Loucy (cell line): ENCODE data around the gene FEM1B.

ENCODE experiments used
- H2AFZ ChIP-seq: fragments of 200-600 bp; sonication (generic); 2 replicates; pipeline ENCODE4 v1.6.0; 2016; ENCODE audit warnings: antibody characterized with exemption, mild to moderate bottlenecking, low read length, moderate library complexity
- H3F3A ChIP-seq: fragments of 200-600 bp; 2 replicates; pipeline ENCODE4 v1.6.0; 2016; ENCODE audit warnings: antibody characterized with exemption, low read depth, mild to moderate bottlenecking
- H3K27me3 ChIP-seq: fragments of 200-600 bp; sonication (generic); 2 replicates; pipeline ENCODE4 v1.6.1; 2014; ENCODE audit warnings: low read length, mild to moderate bottlenecking; ENCODE audit not compliant: insufficient read depth, poor library complexity, severe bottlenecking
- H3K36me3 ChIP-seq: fragments of 200-600 bp; sonication (generic); 2 replicates; pipeline ENCODE4 v1.6.1; 2016; ENCODE audit warnings: low read length; ENCODE audit not compliant: insufficient read depth
- H3K4me1 ChIP-seq: fragments of 200-600 bp; sonication (generic); 2 replicates; pipeline ENCODE4 v1.5.1; 2014; ENCODE audit warnings: low read length, mild to moderate bottlenecking; ENCODE audit not compliant: insufficient read depth, poor library complexity, severe bottlenecking
- H3K4me2 ChIP-seq: fragments of 200-600 bp; sonication (generic); 2 replicates; pipeline ENCODE4 v1.6.0; 2014; ENCODE audit warnings: antibody characterized with exemption, low read length, low read depth, mild to moderate bottlenecking; ENCODE audit not compliant: poor library complexity, severe bottlenecking
- H3K4me3 ChIP-seq: fragments of 200-600 bp; sonication (generic); 2 replicates; pipeline ENCODE4 v1.5.1; 2014; ENCODE audit warnings: low read length, mild to moderate bottlenecking, mixed read lengths; ENCODE audit not compliant: poor library complexity, severe bottlenecking
- H3K79me2 ChIP-seq: fragments of 200-600 bp; sonication (generic); 2 replicates; pipeline ENCODE4 v1.6.1; 2014; ENCODE audit warnings: low read length; ENCODE audit not compliant: insufficient read depth
- H3K9ac ChIP-seq: fragments of 200-600 bp; sonication (generic); 2 replicates; pipeline ENCODE4 v1.6.0; 2014; ENCODE audit warnings: mild to moderate bottlenecking, low read depth, low read length, moderate library complexity; ENCODE audit not compliant: poor library complexity, severe bottlenecking
- H3K9me2 ChIP-seq: fragments of 200-600 bp; sonication (generic); replicated peaks from 2 replicates; pipeline ENCODE4 v1.6.1; 2016; ENCODE audit warnings: low read depth, low read length, mixed read lengths
- H3K9me3 ChIP-seq: fragments of 200-600 bp; sonication (generic); 2 replicates; pipeline ENCODE4 v1.6.1; 2014; ENCODE audit warnings: mild to moderate bottlenecking, antibody characterized with exemption, low read length, low read depth; ENCODE audit not compliant: insufficient read depth
- H4K20me1 ChIP-seq: fragments of 200-600 bp; sonication (generic); 2 replicates; pipeline ENCODE4 v1.6.0; 2014; ENCODE audit warnings: antibody characterized with exemption, low read length, mild to moderate bottlenecking; ENCODE audit not compliant: insufficient read depth, poor library complexity, severe bottlenecking
- CTCF ChIP-seq: fragments of 200-600 bp; sonication (generic); conservative IDR thresholded peaks from 2 replicates; pipeline ENCODE4 v1.5.1; 2014; ENCODE audit warnings: mild to moderate bottlenecking, antibody characterized with exemption, low read length
- EZH2phosphoT487 ChIP-seq: fragments of 200-600 bp; IDR thresholded peaks from 2 replicates; pipeline ENCODE4 v1.6.1; 2018; ENCODE audit warnings: antibody characterized with exemption, mild to moderate bottlenecking, moderate library complexity, borderline replicate concordance

The FEM1B gene

GRCh38 chr15:68326711-68327354 is 49.3 kb downstream of the FEM1B start:
- no peaks in the 10 kb centered on the region for H4K20me1 ChIP-seq
- H2AFZ ChIP-seq = 0 out of 2 replicates have a peak overlapping the region, but pooled peaks have one; percentile 10
- H3F3A ChIP-seq = no peaks in the 10 kb centered on the region
- no peaks in the 10 kb centered on the region for H3K9me3 ChIP-seq
- H3K9ac ChIP-seq = peak overlapping the region; percentile 7
- no peak overlapping the region for H3K4me2 ChIP-seq
- no peak for TF ChIP-seq CTCF
- no peak for TF ChIP-seq EZH2phosphoT487
- H3K79me2 ChIP-seq = no peaks in the 10 kb centered on the region
- H3K27me3 ChIP-seq = no peaks in the 10 kb centered on the region
- no peaks in the 10 kb centered on the region for H3K9me2 ChIP-seq
- no peaks in the 10 kb centered on the region for H3K36me3 ChIP-seq
- peaks cover 37% of the 10 kb centered on the region for H3K4me1 ChIP-seq
- H3K4me3 ChIP-seq = no peak overlapping the region

GRCh38 chr15:68328443-68328842 is 50.9 kb downstream of the FEM1B start:
- Histone ChIP-seq H3F3A (no peaks in the 10 kb centered on the region), H2AFZ (no peak overlapping the region), H3K9me2 (no peaks in the 10 kb centered on the region), H3K4me1 (peaks cover 22% of the 10 kb centered on the region), H3K27me3 (no peaks in the 10 kb centered on the region), H4K20me1 (no peaks in the 10 kb centered on the region), H3K9ac (no peak overlapping the region), H3K9me3 (no peaks in the 10 kb centered on the region), H3K4me3 (no peak overlapping the region), H3K36me3 (no peaks in the 10 kb centered on the region), H3K4me2 (no peak overlapping the region), H3K79me2 (no peaks in the 10 kb centered on the region)
- TF ChIP-seq EZH2phosphoT487 (no peak), CTCF (0 out of 2 replicates have a peak, but pooled peaks have one; percentile 22)

GRCh38 chr15:68328964-68329363 is 51.4 kb downstream of the FEM1B start:
- H3K9me2 ChIP-seq = no peaks in the 10 kb centered on the region
- H3K9me3 ChIP-seq = no peaks in the 10 kb centered on the region
- H3K4me3 ChIP-seq = no peak overlapping the region
- peaks cover 23% of the 10 kb centered on the region for H3K4me1 ChIP-seq
- no peaks in the 10 kb centered on the region for H3F3A ChIP-seq
- no peaks in the 10 kb centered on the region for H4K20me1 ChIP-seq
- no peak overlapping the region for H3K9ac ChIP-seq
- no peaks in the 10 kb centered on the region for H3K36me3 ChIP-seq
- TF ChIP-seq EZH2phosphoT487 = no peak
- no peak for TF ChIP-seq CTCF
- no peaks in the 10 kb centered on the region for H3K27me3 ChIP-seq
- no peaks in the 10 kb centered on the region for H3K79me2 ChIP-seq
- H3K4me2 ChIP-seq = no peak overlapping the region
- no peak overlapping the region for H2AFZ ChIP-seq
